ENCODE measurements around the gene HASPIN.

- TF ChIP-seq, protein P1, sequence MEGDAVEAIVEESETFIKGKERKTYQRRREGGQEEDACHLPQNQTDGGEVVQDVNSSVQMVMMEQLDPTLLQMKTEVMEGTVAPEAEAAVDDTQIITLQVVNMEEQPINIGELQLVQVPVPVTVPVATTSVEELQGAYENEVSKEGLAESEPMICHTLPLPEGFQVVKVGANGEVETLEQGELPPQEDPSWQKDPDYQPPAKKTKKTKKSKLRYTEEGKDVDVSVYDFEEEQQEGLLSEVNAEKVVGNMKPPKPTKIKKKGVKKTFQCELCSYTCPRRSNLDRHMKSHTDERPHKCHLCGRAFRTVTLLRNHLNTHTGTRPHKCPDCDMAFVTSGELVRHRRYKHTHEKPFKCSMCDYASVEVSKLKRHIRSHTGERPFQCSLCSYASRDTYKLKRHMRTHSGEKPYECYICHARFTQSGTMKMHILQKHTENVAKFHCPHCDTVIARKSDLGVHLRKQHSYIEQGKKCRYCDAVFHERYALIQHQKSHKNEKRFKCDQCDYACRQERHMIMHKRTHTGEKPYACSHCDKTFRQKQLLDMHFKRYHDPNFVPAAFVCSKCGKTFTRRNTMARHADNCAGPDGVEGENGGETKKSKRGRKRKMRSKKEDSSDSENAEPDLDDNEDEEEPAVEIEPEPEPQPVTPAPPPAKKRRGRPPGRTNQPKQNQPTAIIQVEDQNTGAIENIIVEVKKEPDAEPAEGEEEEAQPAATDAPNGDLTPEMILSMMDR (conservative IDR thresholded peaks at IDR 0.05): no peak
- no peak for TF ChIP-seq EZH2 (IDR thresholded peaks at IDR 0.05; ENCODE audit: low read depth)
Measured at GRCh38 chr17:3708366-3708765, 15.3 kb upstream of the HASPIN start.

Data from PC-9 (cell line).